Urinary bladder (tissue), 4 donors: ENCODE results near the gene ADAMTS14. TPM values are rescaled to one million over a fixed set of nuclear protein-coding genes. Genes with fewer than 3 reads are reported as not detected.

ENCODE experiments used
- DNase-seq: peaks from one replicate; pipeline ENCODE4 v3.0.0-alpha.2; 2015; ENCODE audit errors: extremely low spot score
- H3K27ac ChIP-seq: one replicate; pipeline ENCODE4 v1.5.1; 2013; ENCODE audit warnings: low read depth, mild to moderate bottlenecking, moderate library complexity
- H3K36me3 ChIP-seq: one replicate; pipeline ENCODE4 v1.6.1; 2013; ENCODE audit warnings: mild to moderate bottlenecking, moderate library complexity; ENCODE audit not compliant: insufficient read depth
- H3K4me1 ChIP-seq: one replicate; pipeline ENCODE4 v1.6.1; 2013; ENCODE audit warnings: mild to moderate bottlenecking, moderate library complexity; ENCODE audit not compliant: insufficient read depth
- H3K4me3 ChIP-seq: one replicate; pipeline ENCODE4 v1.5.1; 2013; ENCODE audit warnings: low read depth, low read length
- WGBS: extraction: QIAGEN DNeasy Blood & Tissue Kit; methylation state at CpG from one replicate; pipeline ENCODE4 v1.1.7; 2013; 5-methylcytosine and 5-hydroxymethylcytosine counted together
- polyA plus RNA-seq: library from polyadenylated mRNA; stranded (reverse); fragments of 200-250 nt; gene quantifications from one replicate; pipeline ENCODE4 v1.2.3, GENCODE V29; 2013
- total RNA-seq: library from RNA; depleted of rRNA; stranded (reverse); fragments of >200 nt; gene quantifications from one replicate; pipeline ENCODE4 v1.2.3, GENCODE V29; 2014
- donor health status: healthy with polysubstance abuse.
- donor health status: healthy.

The ADAMTS14 gene
- total and polyA plus RNA-seq, 2 donors = 0.46 to 13.7 TPM

DNA sequence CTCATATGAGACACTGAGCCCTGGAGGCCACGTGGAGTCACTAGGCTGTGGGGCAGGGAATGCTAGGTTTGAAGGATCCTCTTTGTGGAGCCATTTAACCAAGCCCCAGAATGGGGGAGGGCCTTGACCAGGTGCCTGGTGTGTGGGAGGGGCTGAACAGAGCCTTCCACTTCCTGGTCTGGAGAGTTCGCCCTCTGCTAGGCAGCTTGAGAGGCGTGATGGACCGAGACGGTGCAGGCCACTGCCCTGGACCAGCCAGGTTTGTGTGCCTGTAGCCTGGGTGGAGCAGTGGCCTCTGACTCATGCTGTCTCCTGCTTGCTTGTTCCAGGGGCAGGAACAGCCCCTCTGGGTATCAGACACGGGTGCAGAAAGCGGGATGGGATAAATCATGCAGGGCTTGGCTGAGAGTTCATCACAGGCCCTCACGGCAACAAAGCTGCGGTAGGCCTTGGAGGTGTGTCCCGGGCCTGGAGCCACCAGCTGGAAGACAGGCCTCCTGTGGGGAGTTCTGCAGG, 27.4 kb downstream of the ADAMTS14 start:
- no peaks in the 10 kb centered on the region for H3K36me3 ChIP-seq
- no peak overlapping the region for H3K4me3 ChIP-seq
- no peaks in the 10 kb centered on the region for H3K4me1 ChIP-seq
- no peak overlapping the region for H3K27ac ChIP-seq
- 60% methylated on average over 10 of the region's 10 CpGs for WGBS
- no peak for DNase-seq

DNA sequence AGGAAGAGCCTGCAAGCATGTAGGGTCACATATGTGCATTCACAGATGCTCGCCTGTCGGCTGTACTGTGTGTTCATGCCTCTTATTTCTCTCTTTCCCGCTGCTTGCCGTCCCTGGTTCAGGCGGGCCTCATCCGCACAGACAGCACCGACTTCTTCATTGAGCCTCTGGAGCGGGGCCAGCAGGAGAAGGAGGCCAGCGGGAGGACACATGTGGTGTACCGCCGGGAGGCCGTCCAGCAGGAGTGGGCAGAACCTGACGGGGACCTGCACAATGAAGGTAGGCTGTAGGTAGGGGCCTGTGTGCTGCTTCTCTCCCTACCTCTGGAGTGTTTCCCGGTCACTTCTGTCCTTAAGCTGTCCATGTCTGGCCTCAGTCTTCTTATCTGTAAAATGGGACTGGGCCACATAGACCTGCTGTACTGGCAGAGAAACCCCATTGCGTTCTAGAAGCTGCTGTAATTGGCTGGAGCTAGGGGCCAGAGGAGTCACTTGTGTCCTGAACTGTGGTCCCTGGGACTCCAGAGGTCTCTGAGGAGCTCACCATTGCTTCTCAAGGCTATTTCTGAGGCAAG, 30.0 kb downstream of the ADAMTS14 start:
- H3K36me3 ChIP-seq = no peaks in the 10 kb centered on the region
- H3K4me3 ChIP-seq = no peak overlapping the region
- WGBS = 76% methylated on average over 15 of the region's 15 CpGs
- no peaks in the 10 kb centered on the region for H3K4me1 ChIP-seq
- H3K27ac ChIP-seq = no peak overlapping the region
- DNase-seq = no peak

DNA sequence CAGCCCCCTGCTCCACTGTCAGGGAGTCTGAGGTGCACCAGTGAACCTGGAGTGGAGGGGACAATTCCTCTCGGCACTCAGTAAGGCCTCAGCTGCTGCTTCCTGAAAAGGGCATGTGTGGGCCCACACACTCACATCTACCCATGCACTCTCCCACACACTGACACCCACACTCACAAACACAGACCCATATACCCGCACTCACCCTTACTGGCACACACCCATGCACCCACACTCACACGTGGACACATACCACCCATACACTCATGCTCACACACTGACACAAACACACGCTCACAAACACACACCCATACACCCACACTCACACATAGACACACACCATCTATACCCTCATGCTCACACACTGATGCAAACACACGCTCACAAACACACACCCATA, 31.9 kb downstream of the ADAMTS14 start:
- WGBS = 89% methylated on average over 5 of the region's 5 CpGs
- DNase-seq = no peak
- H3K36me3 ChIP-seq = no peaks in the 10 kb centered on the region
- H3K4me1 ChIP-seq = no peaks in the 10 kb centered on the region
- H3K27ac ChIP-seq = no peak overlapping the region
- no peak overlapping the region for H3K4me3 ChIP-seq

DNA sequence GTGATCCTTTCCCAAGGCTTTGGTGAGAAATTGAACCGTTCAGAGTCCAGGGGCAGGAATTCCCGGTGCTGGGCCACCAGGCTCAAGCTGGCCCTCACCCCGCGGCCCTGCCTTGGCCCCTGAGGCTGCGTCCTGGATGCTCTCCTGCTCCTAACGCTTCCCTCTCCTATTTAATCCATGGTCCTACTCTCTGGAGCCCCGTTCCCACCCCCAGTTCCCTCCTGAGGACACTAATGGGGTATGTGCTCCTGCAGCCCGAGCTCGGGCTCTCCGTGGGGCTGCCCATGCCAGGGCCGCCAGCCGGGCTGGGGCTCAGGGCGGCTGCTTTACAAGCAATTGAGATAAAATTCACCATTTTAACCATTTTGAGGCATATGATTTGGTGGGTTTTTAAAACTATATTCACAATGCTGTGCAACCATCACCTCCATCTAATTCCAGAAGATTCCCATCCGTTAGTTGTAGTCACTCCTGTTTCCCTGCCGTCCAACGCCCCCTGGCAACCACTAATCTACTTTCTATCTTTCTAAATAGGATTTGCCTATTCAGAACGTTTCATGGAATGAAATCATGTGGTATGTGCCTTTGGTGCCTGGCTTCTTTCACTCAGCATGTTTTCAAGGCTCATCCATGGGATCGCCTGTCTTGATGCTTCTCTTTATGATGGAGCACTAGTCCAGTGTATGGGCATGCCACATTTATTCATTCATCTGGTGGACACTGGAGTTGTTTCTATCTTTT, 33.0 kb downstream of the ADAMTS14 start:
- H3K36me3 ChIP-seq = no peaks in the 10 kb centered on the region
- H3K4me3 ChIP-seq = no peak overlapping the region
- WGBS = 84% methylated on average over 18 of the region's 18 CpGs
- no peaks in the 10 kb centered on the region for H3K4me1 ChIP-seq
- H3K27ac ChIP-seq = no peak overlapping the region
- DNase-seq = no peak

DNA sequence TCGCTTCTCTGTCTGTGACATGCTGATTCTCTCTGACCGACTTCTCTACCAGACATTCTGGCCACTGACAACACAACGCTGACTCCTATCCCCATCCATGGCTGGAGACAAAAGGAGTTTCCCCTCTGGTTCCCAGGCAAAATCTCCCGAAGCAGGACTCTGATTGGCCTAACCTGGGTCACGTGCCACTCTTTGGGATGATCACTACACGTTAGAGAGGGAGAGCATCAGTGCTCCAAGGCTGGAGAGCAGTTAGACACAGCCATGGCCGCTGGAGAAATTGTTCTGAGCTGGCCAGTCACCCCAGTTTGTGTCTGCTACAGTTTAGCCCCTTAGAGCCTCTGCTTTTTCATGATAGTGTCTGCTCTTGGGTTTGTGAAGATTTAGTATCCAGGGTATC, 38.9 kb downstream of the ADAMTS14 start:
- Histone ChIP-seq H3K27ac (no peak overlapping the region), H3K4me1 (no peaks in the 10 kb centered on the region), H3K36me3 (no peaks in the 10 kb centered on the region), H3K4me3 (no peak overlapping the region)
- WGBS = 90% methylated on average over 7 of the region's 7 CpGs
- no peak for DNase-seq

DNA sequence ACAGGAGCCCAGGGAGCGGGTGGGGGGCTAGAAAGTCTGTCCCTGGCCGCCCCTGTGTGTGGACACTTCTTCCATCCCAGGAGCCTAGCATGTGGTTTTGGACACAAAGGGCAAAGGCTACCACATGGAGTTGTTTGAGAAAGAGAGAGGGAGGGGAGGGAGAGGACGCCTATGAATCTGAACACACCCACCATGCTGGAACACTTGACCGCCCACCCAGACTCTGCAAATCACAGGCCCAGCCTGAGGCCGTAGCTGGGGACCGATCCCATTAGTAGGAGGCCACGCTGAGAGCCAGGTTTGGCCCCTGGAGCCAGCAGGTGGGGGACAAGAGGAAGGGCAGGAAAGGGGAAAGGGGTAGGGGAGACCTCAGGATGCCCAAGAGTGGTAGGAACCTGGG, 39.6 kb downstream of the ADAMTS14 start:
- Histone ChIP-seq H3K4me3 (no peak overlapping the region), H3K4me1 (no peaks in the 10 kb centered on the region), H3K27ac (no peak overlapping the region), H3K36me3 (no peaks in the 10 kb centered on the region)
- no peak for DNase-seq
- WGBS = 76% methylated on average over 7 of the region's 7 CpGs

DNA sequence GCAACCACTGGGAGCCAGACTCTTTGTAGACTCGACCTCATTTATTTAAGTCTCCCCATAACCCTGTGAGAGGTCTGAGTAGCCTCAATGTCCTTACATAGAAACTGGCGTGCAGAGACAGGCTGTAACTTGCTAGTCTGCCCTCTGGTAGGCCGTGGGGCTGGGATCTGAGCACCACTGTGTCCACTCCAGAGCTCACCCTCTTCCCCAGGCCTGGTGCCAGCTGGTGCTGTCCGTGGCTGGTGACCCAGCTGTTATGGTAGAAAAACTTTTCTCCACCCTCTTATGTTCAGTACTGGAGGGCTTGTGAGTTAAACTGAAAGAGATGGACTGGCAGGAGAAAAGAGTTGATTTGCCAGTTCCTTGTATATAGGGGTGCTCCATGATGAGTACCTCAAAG, 41.9 kb downstream of the ADAMTS14 start:
- H3K4me1 ChIP-seq = no peaks in the 10 kb centered on the region
- no peak overlapping the region for H3K4me3 ChIP-seq
- WGBS = 70% methylated on average over 4 of the region's 4 CpGs
- no peaks in the 10 kb centered on the region for H3K36me3 ChIP-seq
- no peak for DNase-seq
- H3K27ac ChIP-seq = no peak overlapping the region

DNA sequence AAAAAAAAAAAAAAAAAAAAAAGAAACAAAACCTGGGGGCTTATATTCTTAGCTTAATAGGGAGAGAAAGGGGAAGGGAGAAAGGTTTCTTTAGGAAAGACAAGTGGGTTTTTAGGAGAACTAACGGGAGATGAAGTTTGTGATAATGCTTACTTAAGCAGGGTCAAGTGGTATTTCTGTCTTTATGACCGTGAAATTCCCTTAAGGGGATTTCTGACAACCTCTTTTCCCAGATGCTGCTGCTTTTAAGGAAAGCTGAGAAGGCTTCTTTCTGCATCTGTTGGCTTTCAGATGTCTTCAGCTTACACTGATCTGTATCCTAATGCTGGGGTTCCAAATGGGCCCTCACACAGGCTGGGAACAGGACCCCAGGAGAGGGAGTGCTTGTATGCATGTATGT, 42.6 kb downstream of the ADAMTS14 start:
- no peaks in the 10 kb centered on the region for H3K36me3 ChIP-seq
- WGBS = 74% methylated on average over 2 of the region's 2 CpGs
- no peaks in the 10 kb centered on the region for H3K4me1 ChIP-seq
- H3K27ac ChIP-seq = no peak overlapping the region
- H3K4me3 ChIP-seq = no peak overlapping the region
- DNase-seq = no peak

DNA sequence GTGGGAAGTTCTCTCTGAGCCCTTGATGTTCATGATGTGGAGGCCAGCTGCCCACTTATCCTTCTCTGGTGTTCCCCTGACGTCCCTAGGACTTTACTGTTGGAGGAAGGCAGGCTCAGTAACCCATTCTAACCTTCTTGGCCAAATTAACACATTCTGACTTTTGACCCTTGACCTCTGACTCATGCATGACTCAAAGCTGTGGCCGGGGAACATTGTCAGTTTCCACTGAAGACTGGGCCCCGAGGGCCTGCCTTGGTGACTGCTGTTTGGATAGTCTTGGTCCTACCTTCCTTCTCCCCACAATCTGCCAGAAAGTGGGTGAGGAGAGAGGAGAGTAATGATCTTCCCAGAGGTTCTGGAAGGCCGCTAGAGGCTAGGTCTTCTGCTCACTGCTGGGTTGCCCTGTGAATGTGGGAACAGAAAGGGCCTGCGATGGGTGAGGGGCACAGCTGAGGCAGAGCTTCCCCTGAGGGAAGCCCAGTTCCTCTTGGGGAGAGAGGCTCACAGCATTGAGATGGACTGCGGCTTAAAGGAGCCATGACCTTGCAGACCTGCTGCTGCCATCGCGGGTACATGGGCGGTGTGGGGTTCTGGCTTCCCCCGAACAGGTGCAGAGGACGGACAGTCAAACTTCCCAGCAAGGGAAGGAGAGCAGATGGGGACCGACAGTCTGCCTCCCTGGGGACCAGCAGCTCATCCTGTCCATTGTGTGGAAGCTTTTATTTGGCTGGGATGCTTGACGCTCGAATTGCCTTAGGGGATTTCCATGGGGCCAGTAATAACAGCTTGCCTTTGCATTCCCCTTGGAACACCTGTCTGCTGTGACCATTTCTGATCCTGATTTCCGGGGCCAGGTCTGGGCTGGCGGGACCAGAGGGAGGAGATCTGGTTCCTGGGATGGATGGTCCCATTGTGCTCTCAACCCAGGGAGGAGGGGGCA, 43.8 kb downstream of the ADAMTS14 start:
- Histone ChIP-seq H3K36me3 (no peaks in the 10 kb centered on the region), H3K27ac (no peak overlapping the region), H3K4me1 (no peaks in the 10 kb centered on the region), H3K4me3 (no peak overlapping the region)
- WGBS = 77% methylated on average over 16 of the region's 16 CpGs
- DNase-seq = no peak

DNA sequence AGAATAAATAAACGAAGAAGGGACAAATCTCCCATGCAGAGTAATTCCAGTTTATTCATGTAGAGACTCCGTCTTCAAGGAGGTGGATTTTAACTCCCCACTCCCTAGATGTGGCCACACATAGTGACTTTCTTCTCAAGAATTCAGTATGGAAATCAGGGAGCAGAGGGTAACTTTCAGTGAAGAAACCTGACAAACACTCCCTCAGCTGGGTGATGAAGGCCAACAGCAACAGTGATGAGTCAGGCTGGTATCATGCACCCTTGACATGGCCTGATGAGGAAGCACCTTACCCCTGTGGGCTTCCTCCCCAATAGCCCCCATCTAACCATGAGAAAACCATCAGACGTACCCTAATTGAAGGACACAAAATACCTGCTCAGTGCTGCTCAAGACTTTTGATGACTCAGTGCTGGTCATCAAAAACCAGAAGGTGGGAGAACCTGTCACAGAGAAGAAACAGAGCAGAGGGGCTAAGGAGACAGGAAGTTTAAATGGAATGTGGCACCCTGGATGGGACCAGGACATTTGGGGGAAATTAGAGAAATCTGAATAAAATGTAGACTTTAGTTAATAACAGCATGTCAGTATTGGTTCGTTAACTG, 50.6 kb downstream of the ADAMTS14 start:
- no peaks in the 10 kb centered on the region for H3K36me3 ChIP-seq
- DNase-seq = no peak
- H3K4me3 ChIP-seq = no peak overlapping the region
- H3K27ac ChIP-seq = no peak overlapping the region
- WGBS = 87% methylated on average over 4 of the region's 4 CpGs
- H3K4me1 ChIP-seq = no peaks in the 10 kb centered on the region

DNA sequence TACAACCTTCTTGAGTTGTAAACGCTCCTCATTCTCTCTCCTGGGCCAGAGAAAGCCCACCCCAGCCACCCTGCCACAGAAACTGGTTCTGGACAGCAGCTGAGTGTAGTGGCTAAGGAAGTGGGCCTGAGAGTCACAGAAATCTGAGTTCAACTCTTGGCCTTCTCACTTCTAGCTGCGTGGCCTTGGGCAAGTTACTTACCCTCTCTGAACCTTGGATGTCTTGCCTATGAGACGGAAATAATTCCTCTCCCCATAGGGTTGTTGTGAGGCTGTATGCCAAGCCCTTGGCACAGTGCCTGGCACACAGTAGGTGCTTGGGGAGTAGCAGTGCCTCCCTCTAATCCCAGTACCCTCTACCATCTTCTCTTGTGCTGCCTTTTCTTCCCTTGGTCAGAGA, 51.5 kb downstream of the ADAMTS14 start:
- no peak for DNase-seq
- no peak overlapping the region for H3K27ac ChIP-seq
- no peak overlapping the region for H3K4me3 ChIP-seq
- 88% methylated on average over 3 of the region's 3 CpGs for WGBS
- H3K36me3 ChIP-seq = no peaks in the 10 kb centered on the region
- no peaks in the 10 kb centered on the region for H3K4me1 ChIP-seq

DNA sequence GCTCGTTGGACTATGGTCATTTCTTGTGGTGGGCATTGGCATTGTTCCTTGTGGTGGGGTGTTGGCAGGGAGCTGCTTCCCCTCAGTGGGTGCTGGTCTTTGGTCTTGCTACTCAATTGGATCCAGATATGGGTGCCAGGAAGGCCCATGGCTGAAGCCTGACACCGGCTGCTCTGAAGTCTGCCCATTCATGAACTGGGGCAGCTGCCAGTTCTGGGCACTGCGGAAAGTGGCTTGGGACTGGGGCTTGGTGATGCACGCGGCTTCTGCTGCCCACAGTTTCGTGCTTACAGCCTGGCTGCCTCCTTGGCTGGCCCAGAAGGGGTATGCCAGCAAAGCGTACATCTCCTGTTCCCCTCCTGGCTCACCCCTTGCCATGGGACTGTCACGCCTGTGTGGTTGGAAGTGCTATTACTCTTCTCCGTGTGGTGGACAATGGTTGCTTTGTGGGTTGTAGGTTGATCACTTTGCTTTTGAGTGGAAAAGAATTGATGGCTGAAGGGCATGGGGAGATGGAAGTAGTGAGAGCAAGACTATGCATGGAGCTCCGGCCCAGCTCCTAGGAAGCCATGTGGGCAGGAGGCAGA, 54.7 kb downstream of the ADAMTS14 start:
- Histone ChIP-seq H3K4me3 (no peak overlapping the region), H3K27ac (no peak overlapping the region), H3K36me3 (no peaks in the 10 kb centered on the region), H3K4me1 (no peaks in the 10 kb centered on the region)
- no peak for DNase-seq
- WGBS = 85% methylated on average over 10 of the region's 10 CpGs

DNA sequence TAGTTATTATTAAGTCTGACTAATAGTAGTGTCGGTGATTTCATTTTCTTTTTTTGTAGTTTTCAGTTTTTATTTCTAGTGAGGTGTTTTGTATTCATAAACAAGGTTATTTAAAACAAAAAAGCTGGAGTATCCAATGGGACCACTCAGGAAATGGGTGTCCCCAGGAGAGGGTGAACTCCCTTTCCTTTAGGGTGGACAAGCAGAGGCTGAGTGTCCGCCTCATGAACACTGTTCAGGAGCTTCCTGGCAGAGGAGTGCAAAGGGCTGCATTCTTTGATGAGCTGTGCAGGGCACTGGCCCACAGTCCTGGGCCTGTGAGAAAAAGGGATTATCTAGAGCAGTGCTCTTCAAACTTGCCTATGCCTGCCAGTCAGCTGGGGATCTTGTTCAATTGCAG, 56.0 kb downstream of the ADAMTS14 start:
- Histone ChIP-seq H3K4me3 (no peak overlapping the region), H3K36me3 (no peaks in the 10 kb centered on the region), H3K4me1 (no peaks in the 10 kb centered on the region), H3K27ac (no peak overlapping the region)
- DNase-seq = no peak
- 68% methylated on average over 2 of the region's 2 CpGs for WGBS
